ENCODE measurements around the gene SIPA1L3. TPM values are rescaled to one million over a fixed set of nuclear protein-coding genes. Genes with fewer than 3 reads are reported as not detected.

Gene SIPA1L3
- polyA plus RNA-seq, 1 of the 3 experiments (the other 2 are of a cell fraction): 11.6 TPM

- TF ChIP-seq TEAD4 (IDR thresholded peaks at IDR 0.05; ENCODE audit: borderline replicate concordance, insufficient read depth) (no peak), USF1 (IDR thresholded peaks at IDR 0.05; ENCODE audit: borderline replicate concordance, low read depth) (no peak), FOXM1 (IDR thresholded peaks at IDR 0.05; ENCODE audit: low read depth) (no peak), CTCF (IDR thresholded peaks at IDR 0.05) (no peak), JUND (IDR thresholded peaks at IDR 0.05) (no peak), MAX (IDR thresholded peaks at IDR 0.05; ENCODE audit: low read depth) (no peak), NFIC (IDR thresholded peaks at IDR 0.05; ENCODE audit: borderline replicate concordance) (no peak), POLR2AphosphoS5 (IDR thresholded peaks at IDR 0.05; ENCODE audit: low read depth, low read length) (no peak), GATA2 (CRISPR knock-in tag; IDR thresholded peaks at IDR 0.05) (no peak), RCOR1 (IDR thresholded peaks at IDR 0.05; ENCODE audit: low read length) (no peak), MEF2A (IDR thresholded peaks at IDR 0.05; ENCODE audit: borderline replicate concordance, low read depth) (no peak), RAD21 (IDR thresholded peaks at IDR 0.05; ENCODE audit: low read length) (no peak)
- TF ChIP-seq, protein P1, sequence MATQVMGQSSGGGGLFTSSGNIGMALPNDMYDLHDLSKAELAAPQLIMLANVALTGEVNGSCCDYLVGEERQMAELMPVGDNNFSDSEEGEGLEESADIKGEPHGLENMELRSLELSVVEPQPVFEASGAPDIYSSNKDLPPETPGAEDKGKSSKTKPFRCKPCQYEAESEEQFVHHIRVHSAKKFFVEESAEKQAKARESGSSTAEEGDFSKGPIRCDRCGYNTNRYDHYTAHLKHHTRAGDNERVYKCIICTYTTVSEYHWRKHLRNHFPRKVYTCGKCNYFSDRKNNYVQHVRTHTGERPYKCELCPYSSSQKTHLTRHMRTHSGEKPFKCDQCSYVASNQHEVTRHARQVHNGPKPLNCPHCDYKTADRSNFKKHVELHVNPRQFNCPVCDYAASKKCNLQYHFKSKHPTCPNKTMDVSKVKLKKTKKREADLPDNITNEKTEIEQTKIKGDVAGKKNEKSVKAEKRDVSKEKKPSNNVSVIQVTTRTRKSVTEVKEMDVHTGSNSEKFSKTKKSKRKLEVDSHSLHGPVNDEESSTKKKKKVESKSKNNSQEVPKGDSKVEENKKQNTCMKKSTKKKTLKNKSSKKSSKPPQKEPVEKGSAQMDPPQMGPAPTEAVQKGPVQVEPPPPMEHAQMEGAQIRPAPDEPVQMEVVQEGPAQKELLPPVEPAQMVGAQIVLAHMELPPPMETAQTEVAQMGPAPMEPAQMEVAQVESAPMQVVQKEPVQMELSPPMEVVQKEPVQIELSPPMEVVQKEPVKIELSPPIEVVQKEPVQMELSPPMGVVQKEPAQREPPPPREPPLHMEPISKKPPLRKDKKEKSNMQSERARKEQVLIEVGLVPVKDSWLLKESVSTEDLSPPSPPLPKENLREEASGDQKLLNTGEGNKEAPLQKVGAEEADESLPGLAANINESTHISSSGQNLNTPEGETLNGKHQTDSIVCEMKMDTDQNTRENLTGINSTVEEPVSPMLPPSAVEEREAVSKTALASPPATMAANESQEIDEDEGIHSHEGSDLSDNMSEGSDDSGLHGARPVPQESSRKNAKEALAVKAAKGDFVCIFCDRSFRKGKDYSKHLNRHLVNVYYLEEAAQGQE (IDR thresholded peaks at IDR 0.05; ENCODE audit: low read depth, low read length): no peak
- TF ChIP-seq, protein P2, sequence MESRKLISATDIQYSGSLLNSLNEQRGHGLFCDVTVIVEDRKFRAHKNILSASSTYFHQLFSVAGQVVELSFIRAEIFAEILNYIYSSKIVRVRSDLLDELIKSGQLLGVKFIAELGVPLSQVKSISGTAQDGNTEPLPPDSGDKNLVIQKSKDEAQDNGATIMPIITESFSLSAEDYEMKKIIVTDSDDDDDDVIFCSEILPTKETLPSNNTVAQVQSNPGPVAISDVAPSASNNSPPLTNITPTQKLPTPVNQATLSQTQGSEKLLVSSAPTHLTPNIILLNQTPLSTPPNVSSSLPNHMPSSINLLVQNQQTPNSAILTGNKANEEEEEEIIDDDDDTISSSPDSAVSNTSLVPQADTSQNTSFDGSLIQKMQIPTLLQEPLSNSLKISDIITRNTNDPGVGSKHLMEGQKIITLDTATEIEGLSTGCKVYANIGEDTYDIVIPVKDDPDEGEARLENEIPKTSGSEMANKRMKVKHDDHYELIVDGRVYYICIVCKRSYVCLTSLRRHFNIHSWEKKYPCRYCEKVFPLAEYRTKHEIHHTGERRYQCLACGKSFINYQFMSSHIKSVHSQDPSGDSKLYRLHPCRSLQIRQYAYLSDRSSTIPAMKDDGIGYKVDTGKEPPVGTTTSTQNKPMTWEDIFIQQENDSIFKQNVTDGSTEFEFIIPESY (IDR thresholded peaks at IDR 0.05; ENCODE audit: borderline replicate concordance, low read depth): no peak
- WGBS (ENCODE audit: low lambda C conversion rate): 93% methylated on average over 23 of the region's 25 CpGs
- Histone ChIP-seq H3K9ac (no peak overlapping the region), H3K9me2 (no peaks in the 10 kb centered on the region), H2AFZ (ENCODE audit: low read depth) (no peak overlapping the region), H3F3A (replicated peaks; ENCODE audit: insufficient read depth) (no peaks in the 10 kb centered on the region), H3K4me1 (ENCODE audit: control insufficient read depth in 1 of 2, insufficient read depth in 2 of 2, low read depth in 1 of 2, low read length in 1 of 2) (no peaks in the 10 kb centered on the region; a peak in 1 of 4 replicates), H3K36me3 (replicated peaks in 1 of 2; ENCODE audit: control insufficient read depth in 1 of 2, insufficient read depth in 2 of 2, low read length in 1 of 2) (peaks cover 0 to 20% of the 10 kb centered on the region in 2 experiments), H4K20me1 (ENCODE audit: insufficient read depth) (no peaks in the 10 kb centered on the region), H3K4me3 (ENCODE audit: low read depth in 2 of 2, low read length in 1 of 2) (no peak overlapping the region), H3K27ac (ENCODE audit: low read depth in 2 of 2, low read length in 1 of 2) (no peak overlapping the region), H3K9me3 (no peaks in the 10 kb centered on the region), H3K79me2 (ENCODE audit: insufficient read depth) (no peaks in the 10 kb centered on the region), H3K27me3 (ENCODE audit: insufficient read depth) (no peaks in the 10 kb centered on the region), H3K4me2 (no peak overlapping the region)
- CTCF ChIA-PET: interaction anchor here (1.7 kb wide), 1 partner anchor 56 kb away, joined by 5 read pairs; no protein-coding TSS in a partner anchor
- no peak for DNase-seq
- POLR2A ChIA-PET: no interaction called here
These were observed 291.1 kb downstream of the SIPA1L3 start for GRCh38 chr19:38197937-38198704.

Data from SK-N-SH (cell line).